GM13977 (cell line): Measurements from ENCODE around the gene TIMM29.
"Not testable (repeated sequence)": the region's sequence is repeated elsewhere in the genome, so short reads cannot be mapped to it uniquely, and the experiment has no call there.

Source experiments
- DNase-seq: peaks from one replicate; pipeline ENCODE4 v3.0.0; 2012; ENCODE audit warnings: low spot score
- in situ Hi-C: fragments of 300-500 bp; cut with MboI; formaldehyde crosslinking; loops from one replicate; pipeline ENCODE4 v1.12.0; 2022; ENCODE audit warnings: low sequenced_read_pairs, low pct_unique_long_range_greater_than_20kb, mixed read lengths, inconsistent platforms; ENCODE audit not compliant: unreplicated experiment
- TF ChIP-seq, protein P1 (sequence below): IDR thresholded peaks from 2 replicates; pipeline ENCODE4 v1.5.1; 2012; ENCODE audit warnings: mild to moderate bottlenecking, control low read depth; ENCODE audit not compliant: insufficient read depth; ENCODE audit errors: extremely low read depth, missing control alignments

Gene TIMM29

DNA sequence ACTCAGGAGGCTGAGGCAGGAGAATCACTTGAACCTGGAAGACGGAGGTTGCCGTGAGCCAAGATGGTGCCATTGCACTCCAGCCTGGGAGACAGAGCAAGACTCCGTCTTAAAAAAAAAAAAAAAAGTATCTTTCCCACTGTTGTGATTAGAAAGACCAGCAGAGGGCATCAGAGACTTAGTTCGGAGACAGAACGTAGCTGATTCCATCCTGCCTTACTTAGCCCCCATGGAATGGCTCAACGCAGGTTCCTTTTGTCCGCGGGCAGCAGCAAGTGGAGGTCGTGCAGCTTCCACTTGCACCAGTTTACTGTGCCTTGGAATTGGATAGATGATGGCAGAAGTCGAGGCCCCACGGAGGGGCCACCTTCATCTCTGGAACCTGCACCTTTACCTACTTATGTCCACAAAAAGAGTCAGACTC lies 8.1 kb downstream of the TIMM29 start:
- TF ChIP-seq, protein P1, sequence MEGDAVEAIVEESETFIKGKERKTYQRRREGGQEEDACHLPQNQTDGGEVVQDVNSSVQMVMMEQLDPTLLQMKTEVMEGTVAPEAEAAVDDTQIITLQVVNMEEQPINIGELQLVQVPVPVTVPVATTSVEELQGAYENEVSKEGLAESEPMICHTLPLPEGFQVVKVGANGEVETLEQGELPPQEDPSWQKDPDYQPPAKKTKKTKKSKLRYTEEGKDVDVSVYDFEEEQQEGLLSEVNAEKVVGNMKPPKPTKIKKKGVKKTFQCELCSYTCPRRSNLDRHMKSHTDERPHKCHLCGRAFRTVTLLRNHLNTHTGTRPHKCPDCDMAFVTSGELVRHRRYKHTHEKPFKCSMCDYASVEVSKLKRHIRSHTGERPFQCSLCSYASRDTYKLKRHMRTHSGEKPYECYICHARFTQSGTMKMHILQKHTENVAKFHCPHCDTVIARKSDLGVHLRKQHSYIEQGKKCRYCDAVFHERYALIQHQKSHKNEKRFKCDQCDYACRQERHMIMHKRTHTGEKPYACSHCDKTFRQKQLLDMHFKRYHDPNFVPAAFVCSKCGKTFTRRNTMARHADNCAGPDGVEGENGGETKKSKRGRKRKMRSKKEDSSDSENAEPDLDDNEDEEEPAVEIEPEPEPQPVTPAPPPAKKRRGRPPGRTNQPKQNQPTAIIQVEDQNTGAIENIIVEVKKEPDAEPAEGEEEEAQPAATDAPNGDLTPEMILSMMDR = peak; percentile 60
- peak; percentile 60 for DNase-seq
- in situ Hi-C loops = no loop called here

DNA sequence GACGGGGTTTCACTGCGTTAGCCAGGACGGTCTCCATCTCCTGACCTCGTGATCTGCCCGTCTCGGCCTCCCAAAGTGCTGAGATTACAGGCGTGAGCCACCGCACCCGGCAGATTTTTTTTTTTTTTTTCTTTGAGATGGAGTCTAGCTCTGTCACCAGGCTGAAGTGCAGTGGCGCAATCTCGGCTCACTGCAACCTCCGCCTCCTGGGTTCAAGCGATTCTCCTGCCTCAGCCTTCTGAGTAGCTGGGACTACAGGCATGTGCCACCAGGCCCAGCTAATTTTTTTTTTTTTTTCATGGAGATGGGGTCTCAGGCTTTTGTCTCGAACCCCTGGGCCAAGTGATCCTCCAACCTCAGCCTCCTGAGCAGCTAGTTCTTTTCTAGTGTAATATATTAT lies 13.0 kb downstream of the TIMM29 start:
- in situ Hi-C loops, DNase-seq: not testable (repeated sequence)

DNA sequence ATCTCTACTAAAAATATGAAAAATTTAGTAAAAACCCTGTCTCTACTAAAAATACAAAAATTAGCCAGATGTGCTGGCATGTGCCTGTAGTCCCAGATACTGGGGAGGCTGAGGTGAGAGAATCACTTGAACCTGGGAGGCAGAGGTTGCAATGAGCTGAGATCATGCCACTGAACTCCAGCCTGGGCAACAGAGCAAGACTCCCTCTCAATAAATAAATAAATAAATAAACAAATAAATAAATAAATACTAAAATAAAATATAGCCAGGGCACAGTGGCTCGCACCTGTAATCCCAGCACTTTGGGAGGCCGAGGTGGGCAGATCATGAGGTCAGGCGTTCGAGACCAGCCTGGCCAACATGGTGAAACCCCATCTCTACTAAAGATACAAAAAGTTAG lies 14.8 kb downstream of the TIMM29 start:
- in situ Hi-C loops = not testable (repeated sequence)

DNA sequence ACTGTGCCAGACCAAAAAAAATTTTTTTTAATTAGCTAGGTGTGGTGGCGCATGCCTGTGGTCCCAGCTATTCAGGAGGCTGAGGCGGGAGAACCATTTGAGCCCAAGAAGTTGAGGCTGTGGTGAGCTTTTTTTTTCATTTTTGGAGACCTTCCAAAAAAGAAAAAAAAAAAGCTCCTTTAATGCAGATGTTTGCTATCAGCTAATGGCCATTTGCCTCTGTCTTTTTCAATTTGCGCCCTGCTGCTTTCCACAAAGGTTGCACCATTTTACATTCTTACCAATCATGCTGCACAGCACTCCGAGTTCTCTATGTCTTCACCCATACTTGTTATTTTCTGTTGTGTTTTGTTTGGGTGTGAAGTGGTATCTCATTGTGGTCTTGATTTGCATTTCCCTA lies 16.7 kb downstream of the TIMM29 start:
- no peak for DNase-seq
- TF ChIP-seq, protein P1 = no peak
- in situ Hi-C loops = no loop called here

More for the DNA sequence above, 14.8 kb downstream of the TIMM29 start:
- not testable (repeated sequence) for DNase-seq

DNA sequence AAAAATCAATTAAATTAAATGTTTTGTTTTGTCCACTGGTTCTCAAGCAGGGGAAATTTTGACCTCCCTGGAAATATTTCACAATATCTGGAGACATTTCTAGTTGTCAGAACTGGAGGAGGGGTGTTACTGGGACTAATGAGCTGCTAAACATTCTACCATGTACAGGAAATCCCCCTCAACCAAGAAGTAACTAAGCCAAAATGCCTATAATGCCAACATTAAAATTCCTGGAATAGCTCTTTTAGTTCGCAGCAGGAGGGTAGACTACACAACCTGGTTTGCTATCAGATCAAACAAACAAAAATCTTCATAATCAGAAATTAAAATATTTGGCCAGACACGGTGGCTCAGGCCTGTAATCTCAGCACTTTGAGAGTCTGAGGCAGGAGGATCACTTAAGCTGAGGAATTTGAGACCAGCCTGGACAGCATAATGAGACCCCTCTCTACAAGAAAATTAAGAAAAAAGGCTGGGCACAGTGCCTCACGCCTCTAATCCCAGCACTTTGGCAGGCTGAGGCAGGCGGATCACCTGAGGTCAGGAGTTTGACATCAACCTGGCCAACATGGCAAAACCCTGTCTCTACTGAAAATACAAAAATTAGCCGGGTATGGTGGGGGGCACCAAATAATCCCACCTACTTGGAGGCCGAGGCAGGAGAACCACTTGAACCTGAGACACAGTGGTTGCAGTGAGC lies 18.5 kb downstream of the TIMM29 start:
- TF ChIP-seq, protein P1 = no peak
- in situ Hi-C loops = no loop called here
- no peak for DNase-seq

DNA sequence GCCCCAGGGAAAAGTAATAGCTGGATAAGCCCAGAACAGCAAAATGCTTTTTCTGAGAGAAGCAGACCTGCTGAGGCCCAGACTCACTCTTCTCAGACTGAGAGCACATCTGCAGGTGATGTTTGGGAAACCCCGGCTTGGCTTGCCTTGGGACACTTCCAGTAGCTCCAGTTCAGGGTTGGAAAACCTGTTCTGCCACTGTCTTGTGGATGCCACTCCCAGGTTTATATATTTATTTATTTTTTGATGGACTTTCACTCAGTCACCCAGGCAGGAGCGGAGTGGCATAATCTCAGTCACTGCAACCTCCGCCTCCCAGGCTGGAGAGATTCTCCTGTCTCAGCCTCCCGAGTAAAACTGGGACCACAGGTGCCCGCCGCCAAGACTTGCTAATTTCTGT lies 24.2 kb downstream of the TIMM29 start:
- in situ Hi-C loops = no loop called here
- TF ChIP-seq, protein P1 = no peak
- DNase-seq = no peak

DNA sequence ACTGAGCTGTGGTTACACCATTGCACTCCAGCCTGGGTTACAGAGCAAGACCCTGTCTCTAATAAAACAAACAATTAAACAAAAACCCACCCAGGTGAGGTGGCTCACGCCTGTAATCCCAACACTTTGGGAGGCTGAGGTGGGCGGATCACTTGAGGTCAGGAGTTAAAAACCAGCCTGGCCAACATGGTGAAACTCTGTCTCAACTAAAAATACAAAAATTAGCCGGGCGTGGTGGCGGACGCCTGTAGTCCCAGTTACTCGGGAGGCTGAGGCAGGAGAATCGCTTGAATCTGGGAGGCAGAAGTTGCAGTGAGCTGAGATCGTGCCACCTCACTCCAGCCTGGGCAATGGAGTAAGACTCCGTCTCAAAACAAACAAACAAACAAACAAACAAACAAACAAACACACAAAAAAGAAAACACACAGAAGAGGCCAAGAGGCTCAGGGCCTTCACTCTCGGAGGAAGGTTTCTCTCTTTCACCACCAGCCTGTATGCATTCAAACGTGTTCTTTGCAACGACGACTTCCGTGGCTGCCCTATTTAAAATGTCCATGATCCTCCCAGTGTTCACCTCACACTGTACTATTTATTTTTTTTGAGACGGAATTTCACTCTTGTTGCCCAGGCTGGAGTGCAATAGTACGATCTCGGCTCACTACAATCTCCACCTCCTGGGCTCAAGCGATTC lies 30.8 kb downstream of the TIMM29 start:
- in situ Hi-C loops = not testable (repeated sequence)

DNA sequence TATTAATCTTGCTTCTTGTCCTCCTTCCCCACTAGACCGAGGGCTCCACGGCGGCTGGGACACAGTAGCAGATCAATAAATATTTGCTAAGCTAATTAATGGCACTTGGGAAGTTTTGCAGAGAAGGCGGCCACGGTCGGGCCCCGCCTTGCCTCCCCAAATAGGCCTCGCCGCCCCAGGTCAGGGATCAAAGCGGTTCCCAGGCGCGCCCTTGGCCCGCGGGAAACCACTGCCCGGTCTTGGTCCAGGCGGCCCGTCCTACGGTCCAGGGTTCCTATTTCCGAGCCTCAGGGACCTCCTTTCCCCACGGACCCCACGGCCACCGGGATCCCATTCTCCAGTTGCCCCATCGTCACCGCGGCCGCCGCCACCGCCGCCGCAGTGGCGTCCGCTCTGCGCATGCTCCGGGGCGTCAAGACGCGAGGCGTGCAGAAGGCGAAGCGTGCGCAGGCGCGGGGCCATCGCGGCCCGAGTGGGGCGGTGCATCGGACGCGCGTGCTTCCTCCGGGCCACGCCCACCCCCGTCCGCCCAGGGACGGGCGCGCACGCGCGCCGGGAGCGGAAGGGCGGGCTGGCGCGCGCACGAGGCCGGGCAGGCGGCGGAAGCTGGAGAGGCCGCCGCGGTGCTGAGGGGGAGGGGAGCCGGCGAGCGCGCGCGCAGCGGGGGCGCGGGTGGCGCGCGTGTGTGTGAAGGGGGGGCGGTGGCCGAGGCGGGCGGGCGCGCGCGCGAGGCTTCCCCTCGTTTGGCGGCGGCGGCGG lies 31.9 kb downstream of the TIMM29 start, which contains the start of gene SMARCA4:
Gene SMARCA4, plus strand, starts transcription at position 717 of the 759 bp plus-strand sequence. CDS start 23,122 bp downstream, outside the sequence.
- TF ChIP-seq, protein P1 = no peak
- peak; percentile 100 for DNase-seq
- in situ Hi-C loops = no loop called here

More for the DNA sequence above, 30.8 kb downstream of the TIMM29 start:
- not testable (repeated sequence) for DNase-seq
